IPS DF 4.7 (cell line): ENCODE results near the gene MBNL1.
"Not testable (repeated sequence)": the region's sequence is repeated elsewhere in the genome, so short reads cannot be mapped to it uniquely, and the experiment has no call there.

Source experiments
- DNase-seq: peaks from one replicate; pipeline ENCODE4 v3.0.0-alpha.2; 2013; ENCODE audit warnings: low spot score; ENCODE audit errors: extremely low read depth

MBNL1 gene

GRCh38 chr3:152399374-152399773, 130.6 kb downstream of the MBNL1 start:
- DNase-seq: no peak

GRCh38 chr3:152400887-152401286, 132.2 kb downstream of the MBNL1 start:
- no peak for DNase-seq

GRCh38 chr3:152402695-152403451, 134.1 kb downstream of the MBNL1 start:
- DNase-seq: no peak

- no peak for DNase-seq
Observed at GRCh38 chr3:152403632-152404066, 134.9 kb downstream of the MBNL1 start.

- DNase-seq: no peak
Observed at GRCh38 chr3:152404976-152405375, 136.2 kb downstream of the MBNL1 start.

GRCh38 chr3:152405915-152406802, 137.4 kb downstream of the MBNL1 start:
- no peak for DNase-seq

GRCh38 chr3:152413240-152413639, 144.5 kb downstream of the MBNL1 start:
- no peak for DNase-seq

- DNase-seq: no peak
Observed at GRCh38 chr3:152416808-152417580, 148.3 kb downstream of the MBNL1 start.

- DNase-seq: no peak
Observed at GRCh38 chr3:152419748-152420147, 151.0 kb downstream of the MBNL1 start.

GRCh38 chr3:152421162-152421561, 152.4 kb downstream of the MBNL1 start:
- DNase-seq: no peak

- DNase-seq: no peak
Observed at GRCh38 chr3:152426393-152426792, 157.7 kb downstream of the MBNL1 start.

- no peak for DNase-seq
Observed at GRCh38 chr3:152428577-152428976, 159.8 kb downstream of the MBNL1 start.

- DNase-seq: no peak
Observed at GRCh38 chr3:152430223-152431002, 161.7 kb downstream of the MBNL1 start.

GRCh38 chr3:152434142-152434541, 165.4 kb downstream of the MBNL1 start:
- DNase-seq: no peak

GRCh38 chr3:152435210-152435609, 166.5 kb downstream of the MBNL1 start:
- not testable (repeated sequence) for DNase-seq

GRCh38 chr3:152436707-152437590, 168.2 kb downstream of the MBNL1 start:
- DNase-seq: no peak

GRCh38 chr3:152438181-152438580, 169.5 kb downstream of the MBNL1 start:
- no peak for DNase-seq

- DNase-seq: no peak
Observed at GRCh38 chr3:152438706-152439105, 170.0 kb downstream of the MBNL1 start.

- DNase-seq: not testable (repeated sequence)
Observed at GRCh38 chr3:152440243-152440642, 171.5 kb downstream of the MBNL1 start.
